HepG2 (cell line): ENCODE data around the gene MEPE. TPM values are rescaled to one million over a fixed set of nuclear protein-coding genes. Genes with fewer than 3 reads are reported as not detected.

ENCODE experiments used
- ATAC-seq: fragments of 200-7000 bp; cut with Tn5 transposase; 3 replicates; pipeline ENCODE4 v1.9.1; 2020; ENCODE audit warnings: mild to moderate bottlenecking, moderate library complexity
- BruUV-seq: library from RNA; stranded (reverse); fragments of 400-500 nt; replicated peaks from 2 replicates; lab custom pipeline; 2021; lab: Mats Ljungman, UMichigan
- CTCF ChIA-PET: fragments of 300-600 bp; formaldehyde crosslinking; extraction: SDS; loops from one replicate; lab custom pipeline; 2021; ENCODE audit warnings: low total read pairs, inconsistent platforms, low intra/inter-chr PET ratio; lab: Yijun Ruan, JAX
- POLR2A ChIA-PET: fragments of 350-600 bp; sonication (Branson Sonifier 250); formaldehyde crosslinking; loops from one replicate; lab custom pipeline; 2020; ENCODE audit warnings: antibody characterized with exemption, inconsistent platforms; lab: Yijun Ruan, JAX
- DNase-seq: peaks from one replicate; pipeline ENCODE4 v3.0.0-alpha.2; 2015; ENCODE audit warnings: low spot score
- FAIRE-seq: peaks from 3 replicates; lab custom pipeline; 2011; peaks lifted over from hg19 to GRCh38; lab: Jason Lieb, UNC
- H2AFZ ChIP-seq: one replicate; pipeline ENCODE4 v1.6.1; 2011; ENCODE audit warnings: low read length, inconsistent platforms
- H3K27ac ChIP-seq: fragments of 300-600 bp; 3 replicates; pipeline ENCODE4 v1.8.0; 2011; ENCODE audit warnings: mixed run types, mild to moderate bottlenecking, mixed read lengths, low read length, inconsistent platforms; ENCODE audit not compliant: insufficient read depth; ENCODE audit errors: extremely low read length
- H3K27me3 ChIP-seq, 2 experiments: fragments of 200-600 bp in 1 of 2; 2 replicates in 1 of 2; 3 replicates in 1 of 2; pipeline versions ENCODE4 v1.6.0 to v1.8.0; 2011; ENCODE audit warnings: low read length in 2 of 2, mild to moderate bottlenecking in 2 of 2, moderate library complexity in 2 of 2, inconsistent platforms in 1 of 2; ENCODE audit not compliant: insufficient read depth in 2 of 2, control insufficient read depth in 1 of 2
- H3K36me3 ChIP-seq, 2 experiments: fragments of 200-600 bp in 1 of 2; replicated peaks in 1 of 2; 2 replicates in 1 of 2; 3 replicates in 1 of 2; pipeline versions ENCODE4 v1.5.1 to v1.8.0; 2011; ENCODE audit warnings: low read length in 2 of 2, inconsistent platforms in 1 of 2; ENCODE audit not compliant: insufficient read depth in 2 of 2, control insufficient read depth in 1 of 2
- H3K4me1 ChIP-seq: 2 replicates; pipeline ENCODE4 v1.5.1; 2012; ENCODE audit warnings: low read length, inconsistent platforms; ENCODE audit not compliant: insufficient read depth
- H3K4me2 ChIP-seq: 2 replicates; pipeline ENCODE4 v1.6.0; 2011; ENCODE audit warnings: low read depth, low read length, inconsistent platforms
- H3K4me3 ChIP-seq, 3 experiments: fragments of 200-600 bp in 1 of 3; sonication (generic), shearing (Covaris generic) in 1 of 3; replicated peaks in 1 of 3; 2 replicates each; pipeline ENCODE4 v1.5.1; 2011 to 2016; ENCODE audit warnings: low read length in 3 of 3, inconsistent platforms in 2 of 3, low read depth in 2 of 3, mild to moderate bottlenecking in 2 of 3, control low read depth in 1 of 3, mixed read lengths in 1 of 3; ENCODE audit not compliant: insufficient read depth in 1 of 3
- H3K79me2 ChIP-seq: one replicate; pipeline ENCODE4 v1.6.1; 2011; ENCODE audit warnings: low read length, inconsistent platforms; ENCODE audit not compliant: insufficient read depth
- H3K9ac ChIP-seq: 2 replicates; pipeline ENCODE4 v1.6.0; 2011; ENCODE audit warnings: mild to moderate bottlenecking, low read depth, low read length, inconsistent platforms; ENCODE audit not compliant: insufficient read depth
- H3K9me3 ChIP-seq: 2 replicates; pipeline ENCODE4 v1.5.1; 2012; ENCODE audit warnings: mild to moderate bottlenecking, low read length
- H4K20me1 ChIP-seq: 2 replicates; pipeline ENCODE4 v1.6.0; 2011; ENCODE audit warnings: inconsistent platforms, mild to moderate bottlenecking, low read length, moderate library complexity; ENCODE audit not compliant: insufficient read depth
- CAMTA2 ChIP-seq: sonication (generic); formaldehyde crosslinking; IDR thresholded peaks from 2 replicates; pipeline ENCODE4 v1.4.0; 2020; ENCODE audit warnings: mild to moderate bottlenecking, missing genetic modification reagents, borderline replicate concordance
- CREM ChIP-seq, 2 experiments: sonication (generic) in 1 of 2; formaldehyde crosslinking in 1 of 2; IDR thresholded peaks; 2 replicates each; pipeline versions ENCODE4 v1.4.0 to v1.6.1; 2016 to 2020; ENCODE audit warnings: antibody characterized with exemption in 1 of 2, mild to moderate bottlenecking in 1 of 2, missing genetic modification reagents in 1 of 2
- GATAD1 ChIP-seq: IDR thresholded peaks from 2 replicates; pipeline ENCODE4 v1.6.1; 2016; ENCODE audit warnings: missing genetic modification reagents, missing compliant biosample characterization
- HIVEP1 ChIP-seq: sonication (generic); formaldehyde crosslinking; IDR thresholded peaks from 2 replicates; pipeline ENCODE4 v1.4.0; 2020; ENCODE audit warnings: mild to moderate bottlenecking, missing genetic modification reagents
- NBN ChIP-seq: fragments of 450-650 bp; conservative IDR thresholded peaks from 2 replicates; pipeline ENCODE4 v1.6.1; 2017
- NFAT5 ChIP-seq: sonication (generic); formaldehyde crosslinking; IDR thresholded peaks from 2 replicates; pipeline ENCODE4 v1.4.0; 2020; ENCODE audit warnings: missing genetic modification reagents
- RFXAP ChIP-seq: sonication (generic); formaldehyde crosslinking; IDR thresholded peaks from 2 replicates; pipeline ENCODE4 v1.4.0; 2020; ENCODE audit warnings: missing genetic modification reagents, borderline replicate concordance
- THAP7 ChIP-seq: sonication (generic); formaldehyde crosslinking; IDR thresholded peaks from 2 replicates; pipeline ENCODE4 v1.8.1; 2023; ENCODE audit warnings: mild to moderate bottlenecking, missing genetic modification reagents
- TSC22D2 ChIP-seq: sonication (generic); formaldehyde crosslinking; IDR thresholded peaks from 2 replicates; pipeline ENCODE4 v1.5.1; 2020; ENCODE audit warnings: missing genetic modification reagents, mild to moderate bottlenecking, borderline replicate concordance
- ZFX ChIP-seq: sonication (generic); formaldehyde crosslinking; IDR thresholded peaks from 2 replicates; pipeline ENCODE4 v1.4.0; 2020; ENCODE audit warnings: mild to moderate bottlenecking, low read depth, missing genetic modification reagents, moderate library complexity
- ZKSCAN1 ChIP-seq: fragments of 150-350 bp; IDR thresholded peaks from 2 replicates; pipeline ENCODE4 v1.6.1; 2014; ENCODE audit warnings: low read length
- ZNF326 ChIP-seq: sonication (generic); formaldehyde crosslinking; IDR thresholded peaks from 2 replicates; pipeline ENCODE4 v1.4.0; 2020; ENCODE audit warnings: missing genetic modification reagents, borderline replicate concordance
- ZNF460 ChIP-seq: sonication (generic); formaldehyde crosslinking; IDR thresholded peaks from 2 replicates; pipeline ENCODE4 v1.5.1; 2020; ENCODE audit warnings: missing genetic modification reagents, mild to moderate bottlenecking, borderline replicate concordance
- ZNF556 ChIP-seq: sonication (generic); formaldehyde crosslinking; IDR thresholded peaks from 2 replicates; pipeline ENCODE4 v1.4.0; 2020; ENCODE audit warnings: mild to moderate bottlenecking, missing genetic modification reagents, borderline replicate concordance
- ZNF772 ChIP-seq: sonication (generic); formaldehyde crosslinking; IDR thresholded peaks from 2 replicates; pipeline ENCODE4 v1.5.0; 2020; ENCODE audit warnings: mild to moderate bottlenecking, missing genetic modification reagents
- WGBS: methylation state at CpG from one replicate; pipeline ENCODE4 v1.1.6; 2017; ENCODE audit warnings: low lambda C conversion rate; 5-methylcytosine and 5-hydroxymethylcytosine counted together
- in situ Hi-C: cut with HindIII; loops from 2 replicates; pipeline ENCODE4 v1.10.0; 2017; ENCODE audit warnings: low pct_unique_long_range_greater_than_20kb; ENCODE audit not compliant: extremely low pct_ligation_motif_present
- intact Hi-C: fragments of 100-400 bp; cut with micrococcal nuclease; formaldehyde crosslinking; loops from one replicate; pipeline ENCODE4 v1.10.0; 2022; ENCODE audit not compliant: unreplicated experiment
- polyA plus RNA-seq, 8 experiments: library from polyadenylated mRNA; depleted of rRNA in 3 of 8; stranded (reverse) in 7 of 8; unstranded in 1 of 8; fragments of >200 nt; fragmentation: Illumina TruSeq in 4 of 8; extraction: Trizol in 4 of 8; gene quantifications; 2 replicates each; pipeline versions ENCODE4 v1.2.1 to v1.2.3, GENCODE V29; 2011 to 2016; ENCODE audit warnings: low read depth in 4 of 8, missing spikeins in 1 of 8, mixed read lengths in 1 of 8; ENCODE audit not compliant: insufficient read depth in 1 of 8
- total RNA-seq, 5 experiments: library from RNA; depleted of rRNA; stranded (reverse); fragments of >200 nt; fragmentation: Illumina TruSeq; extraction: Trizol; gene quantifications; 2 replicates each; pipeline ENCODE4 v1.2.3, GENCODE V29; 2016; ENCODE audit warnings: low read depth in 1 of 5
- TF ChIP-seq, protein P1 (sequence below): sonication (generic); formaldehyde crosslinking; IDR thresholded peaks from 2 replicates; pipeline ENCODE4 v1.8.1; 2022; ENCODE audit warnings: low read depth, mild to moderate bottlenecking, missing genetic modification reagents

Gene MEPE
- total and polyA plus RNA-seq, 2 of the 13 experiments (the other 11 are each of a cell fraction or from before 2014, with no cell fraction given) = 0.04 TPM; not detected in 1

GRCh38 chr4:87835743-87836142 lies 3.0 kb downstream of the MEPE start:
- Histone ChIP-seq H3K4me1 (no peaks in the 10 kb centered on the region), H3K4me3 (no peak overlapping the region), H3K9me3 (no peaks in the 10 kb centered on the region), H3K27ac (no peak overlapping the region), H3K4me2 (no peak overlapping the region), H3K36me3 (no peaks in the 10 kb centered on the region), H4K20me1 (no peaks in the 10 kb centered on the region), H3K9ac (no peak overlapping the region), H3K27me3 (peaks cover 2 to 11% of the 10 kb centered on the region in 2 experiments; a peak in 1 of 5 replicates), H3K79me2 (no peaks in the 10 kb centered on the region), H2AFZ (no peak overlapping the region)
- ATAC-seq = no peak
- WGBS = 30% methylated on average over 2 of the region's 2 CpGs
- no TSS peak for BruUV-seq
- no peak for FAIRE-seq
- CTCF ChIA-PET = no interaction called here
- intact Hi-C loops (loop anchor here (5.0 kb wide), 1 partner anchor 223 kb away; no protein-coding TSS in a partner anchor), in situ Hi-C loops (loop anchor here (5.0 to 25.0 kb wide), 2 partner anchors 153 to 573 kb away; no protein-coding TSS in a partner anchor)
- DNase-seq = no peak
- POLR2A ChIA-PET = no interaction called here
- TF ChIP-seq ZNF326 (CRISPR knock-in tag) (no peak), ZNF460 (no peak), HIVEP1 (no peak), TSC22D2 (CRISPR knock-in tag) (no peak), CREM (IDR thresholded peaks at IDR 0.05) (no peak), CREM (CRISPR knock-in tag; IDR thresholded peaks at IDR 0.05) (no peak), GATAD1 (no peak), THAP7 (CRISPR knock-in tag) (no peak), ZNF556 (CRISPR knock-in tag) (no peak), CAMTA2 (CRISPR knock-in tag) (no peak), RFXAP (no peak), ZFX (CRISPR knock-in tag) (no peak), ZNF772 (CRISPR knock-in tag) (no peak), ZKSCAN1 (no peak), NFAT5 (no peak), NBN (no peak)
- TF ChIP-seq, protein P1, sequence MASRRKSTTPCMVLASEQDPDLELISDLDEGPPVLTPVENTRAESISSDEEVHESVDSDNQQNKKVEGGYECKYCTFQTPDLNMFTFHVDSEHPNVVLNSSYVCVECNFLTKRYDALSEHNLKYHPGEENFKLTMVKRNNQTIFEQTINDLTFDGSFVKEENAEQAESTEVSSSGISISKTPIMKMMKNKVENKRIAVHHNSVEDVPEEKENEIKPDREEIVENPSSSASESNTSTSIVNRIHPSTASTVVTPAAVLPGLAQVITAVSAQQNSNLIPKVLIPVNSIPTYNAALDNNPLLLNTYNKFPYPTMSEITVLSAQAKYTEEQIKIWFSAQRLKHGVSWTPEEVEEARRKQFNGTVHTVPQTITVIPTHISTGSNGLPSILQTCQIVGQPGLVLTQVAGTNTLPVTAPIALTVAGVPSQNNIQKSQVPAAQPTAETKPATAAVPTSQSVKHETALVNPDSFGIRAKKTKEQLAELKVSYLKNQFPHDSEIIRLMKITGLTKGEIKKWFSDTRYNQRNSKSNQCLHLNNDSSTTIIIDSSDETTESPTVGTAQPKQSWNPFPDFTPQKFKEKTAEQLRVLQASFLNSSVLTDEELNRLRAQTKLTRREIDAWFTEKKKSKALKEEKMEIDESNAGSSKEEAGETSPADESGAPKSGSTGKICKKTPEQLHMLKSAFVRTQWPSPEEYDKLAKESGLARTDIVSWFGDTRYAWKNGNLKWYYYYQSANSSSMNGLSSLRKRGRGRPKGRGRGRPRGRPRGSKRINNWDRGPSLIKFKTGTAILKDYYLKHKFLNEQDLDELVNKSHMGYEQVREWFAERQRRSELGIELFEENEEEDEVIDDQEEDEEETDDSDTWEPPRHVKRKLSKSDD (CRISPR knock-in tag) = no peak
